K562 (cell line): ENCODE results near the gene DYRK1A. TPM values are rescaled to one million over a fixed set of nuclear protein-coding genes. Genes with fewer than 3 reads are reported as not detected.

ENCODE experiments used
- CEBPB ChIP-seq: fragments of 450-650 bp; IDR thresholded peaks from 2 replicates; pipeline ENCODE4 v1.6.1; 2016; ENCODE audit warnings: missing genetic modification characterization, missing compliant biosample characterization
- HLTF ChIP-seq: fragments of 450-650 bp; IDR thresholded peaks from 2 replicates; pipeline ENCODE4 v1.6.1; 2016
- PPARD ChIP-seq: fragments of 250-450 bp; sonication (Bioruptor Pico); IDR thresholded peaks from 2 replicates; pipeline ENCODE4 v1.8.0; 2022; ENCODE audit warnings: inconsistent platforms, mild to moderate bottlenecking, moderate library complexity
- RBBP5 ChIP-seq: fragments of 200-600 bp; sonication (generic); IDR thresholded peaks from 2 replicates; pipeline ENCODE4 v1.6.1; 2012; ENCODE audit warnings: borderline replicate concordance, mild to moderate bottlenecking, low read length, control low read depth, inconsistent platforms; ENCODE audit not compliant: insufficient read depth, poor library complexity, severe bottlenecking
- TBP ChIP-seq: optimal IDR thresholded peaks from 2 replicates; pipeline ENCODE3; 2011; ENCODE audit warnings: low read depth, low read length, improper control_type of control experiment
- ZNF140 ChIP-seq: fragments of 250-450 bp; sonication (Bioruptor Pico); IDR thresholded peaks from 2 replicates; pipeline ENCODE4 v1.8.0; 2021; ENCODE audit warnings: moderate library complexity, mild to moderate bottlenecking, inconsistent platforms
- ZNF146 ChIP-seq: IDR thresholded peaks from one replicate; pipeline ENCODE4 v1.6.1; 2018; ENCODE audit warnings: missing compliant biosample characterization; ENCODE audit not compliant: unreplicated experiment
- ZNF384 ChIP-seq: IDR thresholded peaks from 2 replicates; pipeline ENCODE4 v1.6.1; 2012; ENCODE audit warnings: low read depth, low read length, improper control_type of control experiment
- ZNF764 ChIP-seq: fragments of 250-450 bp; sonication (Bioruptor Pico); IDR thresholded peaks from 2 replicates; pipeline ENCODE4 v1.4.0; 2020; ENCODE audit warnings: low read depth, mild to moderate bottlenecking, moderate library complexity
- ZSCAN32 ChIP-seq: fragments of 450-650 bp; formaldehyde crosslinking; IDR thresholded peaks from 2 replicates; pipeline ENCODE4 v1.4.0; 2020; ENCODE audit warnings: mild to moderate bottlenecking, moderate library complexity
- polyA plus RNA-seq, 8 experiments: library from polyadenylated mRNA; depleted of rRNA in 4 of 8; stranded (reverse) in 5 of 8; unstranded in 3 of 8; fragments of >200 nt; fragmentation: Nextera tagmentation in 2 of 8; fragmentation: Illumina TruSeq in 1 of 8; extraction: Ambion mirVana in 2 of 8; extraction: Trizol in 1 of 8; gene quantifications; 2 replicates each; pipeline versions ENCODE4 v1.2.1 to v1.2.3, GENCODE V29; 2011 to 2014; ENCODE audit warnings: inconsistent platforms in 1 of 8, missing spikeins in 1 of 8
- total RNA-seq, 7 experiments: library from RNA; depleted of rRNA in 6 of 7; stranded (reverse); fragments of >200 nt in 6 of 7; fragmentation: Illumina TruSeq in 2 of 7; extraction: Trizol in 2 of 7; gene quantifications; 2 replicates each; pipeline versions ENCODE4 v1.2.1 to v1.2.3, GENCODE V29; 2011 to 2021; ENCODE audit warnings: low replicate concordance in 1 of 7
- TF ChIP-seq, protein P1 (sequence below): sonication (generic); formaldehyde crosslinking; IDR thresholded peaks from 2 replicates; pipeline ENCODE4 v1.8.1; 2023; ENCODE audit warnings: missing genetic modification reagents, mild to moderate bottlenecking, borderline replicate concordance
- TF ChIP-seq, protein P2 (sequence below): fragments of 250-450 bp; sonication (Bioruptor Pico); IDR thresholded peaks from 2 replicates; pipeline ENCODE4 v1.8.0; 2022; ENCODE audit warnings: inconsistent platforms, mild to moderate bottlenecking, moderate library complexity, borderline replicate concordance
- TF ChIP-seq, protein P3 (sequence below): sonication (generic); formaldehyde crosslinking; IDR thresholded peaks from 2 replicates; pipeline ENCODE4 v1.8.0; 2023; ENCODE audit warnings: mild to moderate bottlenecking, missing genetic modification reagents
- TF ChIP-seq, protein P4 (sequence below): fragments of 450-650 bp; IDR thresholded peaks from 2 replicates; pipeline ENCODE4 v1.6.1; 2016; ENCODE audit warnings: missing biosample characterization, missing genetic modification characterization
- TF ChIP-seq, protein P5 (sequence below): fragments of 450-650 bp; IDR thresholded peaks from 2 replicates; pipeline ENCODE4 v1.6.1; 2018; ENCODE audit warnings: mild to moderate bottlenecking, low read depth; ENCODE audit not compliant: partially characterized antibody
- TF ChIP-seq, protein P6 (sequence below): fragments of 450-650 bp; IDR thresholded peaks from 2 replicates; pipeline ENCODE4 v1.6.1; 2016; ENCODE audit warnings: borderline replicate concordance

The DYRK1A gene
- total and polyA plus RNA-seq, 9 of the 15 experiments (the other 6 are each of a cell fraction or from before 2014, with no cell fraction given): 3.7 to 64.8 (median 42.3) TPM

DNA sequence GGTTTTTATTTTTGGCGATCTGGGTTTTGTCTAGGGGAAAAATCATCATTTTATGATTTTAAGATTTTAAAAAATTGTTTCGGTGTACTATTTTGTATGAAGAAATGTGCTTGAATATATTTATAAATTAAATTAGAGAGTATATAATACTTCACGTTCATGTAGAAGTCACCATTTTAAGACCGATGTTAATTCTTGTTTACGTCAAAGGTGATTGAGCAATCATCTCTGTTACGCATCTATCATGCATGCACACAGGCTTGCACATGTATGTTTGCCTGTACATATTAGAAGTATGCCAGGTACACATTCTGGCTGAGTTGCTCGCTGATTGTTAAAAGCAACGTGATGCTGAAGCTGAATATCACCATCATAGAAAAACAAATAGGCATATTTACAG is 54.7 kb downstream of the DYRK1A start (continued):
- TF ChIP-seq, protein P1, sequence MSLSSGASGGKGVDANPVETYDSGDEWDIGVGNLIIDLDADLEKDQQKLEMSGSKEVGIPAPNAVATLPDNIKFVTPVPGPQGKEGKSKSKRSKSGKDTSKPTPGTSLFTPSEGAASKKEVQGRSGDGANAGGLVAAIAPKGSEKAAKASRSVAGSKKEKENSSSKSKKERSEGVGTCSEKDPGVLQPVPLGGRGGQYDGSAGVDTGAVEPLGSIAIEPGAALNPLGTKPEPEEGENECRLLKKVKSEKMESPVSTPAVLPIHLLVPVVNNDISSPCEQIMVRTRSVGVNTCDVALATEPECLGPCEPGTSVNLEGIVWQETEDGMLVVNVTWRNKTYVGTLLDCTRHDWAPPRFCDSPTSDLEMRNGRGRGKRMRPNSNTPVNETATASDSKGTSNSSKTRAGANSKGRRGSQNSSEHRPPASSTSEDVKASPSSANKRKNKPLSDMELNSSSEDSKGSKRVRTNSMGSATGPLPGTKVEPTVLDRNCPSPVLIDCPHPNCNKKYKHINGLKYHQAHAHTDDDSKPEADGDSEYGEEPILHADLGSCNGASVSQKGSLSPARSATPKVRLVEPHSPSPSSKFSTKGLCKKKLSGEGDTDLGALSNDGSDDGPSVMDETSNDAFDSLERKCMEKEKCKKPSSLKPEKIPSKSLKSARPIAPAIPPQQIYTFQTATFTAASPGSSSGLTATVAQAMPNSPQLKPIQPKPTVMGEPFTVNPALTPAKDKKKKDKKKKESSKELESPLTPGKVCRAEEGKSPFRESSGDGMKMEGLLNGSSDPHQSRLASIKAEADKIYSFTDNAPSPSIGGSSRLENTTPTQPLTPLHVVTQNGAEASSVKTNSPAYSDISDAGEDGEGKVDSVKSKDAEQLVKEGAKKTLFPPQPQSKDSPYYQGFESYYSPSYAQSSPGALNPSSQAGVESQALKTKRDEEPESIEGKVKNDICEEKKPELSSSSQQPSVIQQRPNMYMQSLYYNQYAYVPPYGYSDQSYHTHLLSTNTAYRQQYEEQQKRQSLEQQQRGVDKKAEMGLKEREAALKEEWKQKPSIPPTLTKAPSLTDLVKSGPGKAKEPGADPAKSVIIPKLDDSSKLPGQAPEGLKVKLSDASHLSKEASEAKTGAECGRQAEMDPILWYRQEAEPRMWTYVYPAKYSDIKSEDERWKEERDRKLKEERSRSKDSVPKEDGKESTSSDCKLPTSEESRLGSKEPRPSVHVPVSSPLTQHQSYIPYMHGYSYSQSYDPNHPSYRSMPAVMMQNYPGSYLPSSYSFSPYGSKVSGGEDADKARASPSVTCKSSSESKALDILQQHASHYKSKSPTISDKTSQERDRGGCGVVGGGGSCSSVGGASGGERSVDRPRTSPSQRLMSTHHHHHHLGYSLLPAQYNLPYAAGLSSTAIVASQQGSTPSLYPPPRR: no peak
- 0 out of 2 replicates have a peak, but pooled peaks have one; percentile 37 for TF ChIP-seq PPARD (CRISPR knock-in tag)
- peak; percentile 73; the same call in 1 of the 2 replicates for TF ChIP-seq ZNF140 (CRISPR knock-in tag)
- no peak for TF ChIP-seq HLTF
- no peak for TF ChIP-seq ZNF146 (CRISPR knock-in tag)
- TF ChIP-seq, protein P2, sequence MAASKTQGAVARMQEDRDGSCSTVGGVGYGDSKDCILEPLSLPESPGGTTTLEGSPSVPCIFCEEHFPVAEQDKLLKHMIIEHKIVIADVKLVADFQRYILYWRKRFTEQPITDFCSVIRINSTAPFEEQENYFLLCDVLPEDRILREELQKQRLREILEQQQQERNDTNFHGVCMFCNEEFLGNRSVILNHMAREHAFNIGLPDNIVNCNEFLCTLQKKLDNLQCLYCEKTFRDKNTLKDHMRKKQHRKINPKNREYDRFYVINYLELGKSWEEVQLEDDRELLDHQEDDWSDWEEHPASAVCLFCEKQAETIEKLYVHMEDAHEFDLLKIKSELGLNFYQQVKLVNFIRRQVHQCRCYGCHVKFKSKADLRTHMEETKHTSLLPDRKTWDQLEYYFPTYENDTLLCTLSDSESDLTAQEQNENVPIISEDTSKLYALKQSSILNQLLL (CRISPR knock-in tag): peak; percentile 97
- no peak for TF ChIP-seq ZNF384
- TF ChIP-seq, protein P3, sequence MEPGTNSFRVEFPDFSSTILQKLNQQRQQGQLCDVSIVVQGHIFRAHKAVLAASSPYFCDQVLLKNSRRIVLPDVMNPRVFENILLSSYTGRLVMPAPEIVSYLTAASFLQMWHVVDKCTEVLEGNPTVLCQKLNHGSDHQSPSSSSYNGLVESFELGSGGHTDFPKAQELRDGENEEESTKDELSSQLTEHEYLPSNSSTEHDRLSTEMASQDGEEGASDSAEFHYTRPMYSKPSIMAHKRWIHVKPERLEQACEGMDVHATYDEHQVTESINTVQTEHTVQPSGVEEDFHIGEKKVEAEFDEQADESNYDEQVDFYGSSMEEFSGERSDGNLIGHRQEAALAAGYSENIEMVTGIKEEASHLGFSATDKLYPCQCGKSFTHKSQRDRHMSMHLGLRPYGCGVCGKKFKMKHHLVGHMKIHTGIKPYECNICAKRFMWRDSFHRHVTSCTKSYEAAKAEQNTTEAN (CRISPR knock-in tag): no peak
- peak; percentile 78 for TF ChIP-seq CEBPB (tag)
- no peak for TF ChIP-seq ZNF764 (CRISPR knock-in tag)
- TF ChIP-seq TBP: no peak
- TF ChIP-seq, protein P4, sequence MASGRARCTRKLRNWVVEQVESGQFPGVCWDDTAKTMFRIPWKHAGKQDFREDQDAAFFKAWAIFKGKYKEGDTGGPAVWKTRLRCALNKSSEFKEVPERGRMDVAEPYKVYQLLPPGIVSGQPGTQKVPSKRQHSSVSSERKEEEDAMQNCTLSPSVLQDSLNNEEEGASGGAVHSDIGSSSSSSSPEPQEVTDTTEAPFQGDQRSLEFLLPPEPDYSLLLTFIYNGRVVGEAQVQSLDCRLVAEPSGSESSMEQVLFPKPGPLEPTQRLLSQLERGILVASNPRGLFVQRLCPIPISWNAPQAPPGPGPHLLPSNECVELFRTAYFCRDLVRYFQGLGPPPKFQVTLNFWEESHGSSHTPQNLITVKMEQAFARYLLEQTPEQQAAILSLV (tag): 0 out of 2 replicates have a peak, but pooled peaks have one; percentile 13
- no peak for TF ChIP-seq ZSCAN32 (CRISPR knock-in tag)
- TF ChIP-seq, protein P5, sequence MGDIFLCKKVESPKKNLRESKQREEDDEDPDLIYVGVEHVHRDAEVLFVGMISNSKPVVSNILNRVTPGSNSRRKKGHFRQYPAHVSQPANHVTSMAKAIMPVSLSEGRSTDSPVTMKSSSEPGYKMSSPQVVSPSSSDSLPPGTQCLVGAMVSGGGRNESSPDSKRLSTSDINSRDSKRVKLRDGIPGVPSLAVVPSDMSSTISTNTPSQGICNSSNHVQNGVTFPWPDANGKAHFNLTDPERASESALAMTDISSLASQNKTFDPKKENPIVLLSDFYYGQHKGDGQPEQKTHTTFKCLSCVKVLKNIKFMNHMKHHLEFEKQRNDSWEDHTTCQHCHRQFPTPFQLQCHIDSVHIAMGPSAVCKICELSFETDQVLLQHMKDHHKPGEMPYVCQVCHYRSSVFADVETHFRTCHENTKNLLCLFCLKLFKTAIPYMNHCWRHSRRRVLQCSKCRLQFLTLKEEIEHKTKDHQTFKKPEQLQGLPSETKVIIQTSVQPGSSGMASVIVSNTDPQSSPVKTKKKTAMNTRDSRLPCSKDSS: no peak
- TF ChIP-seq RBBP5: no peak
- TF ChIP-seq, protein P6, sequence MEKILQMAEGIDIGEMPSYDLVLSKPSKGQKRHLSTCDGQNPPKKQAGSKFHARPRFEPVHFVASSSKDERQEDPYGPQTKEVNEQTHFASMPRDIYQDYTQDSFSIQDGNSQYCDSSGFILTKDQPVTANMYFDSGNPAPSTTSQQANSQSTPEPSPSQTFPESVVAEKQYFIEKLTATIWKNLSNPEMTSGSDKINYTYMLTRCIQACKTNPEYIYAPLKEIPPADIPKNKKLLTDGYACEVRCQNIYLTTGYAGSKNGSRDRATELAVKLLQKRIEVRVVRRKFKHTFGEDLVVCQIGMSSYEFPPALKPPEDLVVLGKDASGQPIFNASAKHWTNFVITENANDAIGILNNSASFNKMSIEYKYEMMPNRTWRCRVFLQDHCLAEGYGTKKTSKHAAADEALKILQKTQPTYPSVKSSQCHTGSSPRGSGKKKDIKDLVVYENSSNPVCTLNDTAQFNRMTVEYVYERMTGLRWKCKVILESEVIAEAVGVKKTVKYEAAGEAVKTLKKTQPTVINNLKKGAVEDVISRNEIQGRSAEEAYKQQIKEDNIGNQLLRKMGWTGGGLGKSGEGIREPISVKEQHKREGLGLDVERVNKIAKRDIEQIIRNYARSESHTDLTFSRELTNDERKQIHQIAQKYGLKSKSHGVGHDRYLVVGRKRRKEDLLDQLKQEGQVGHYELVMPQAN: no peak
